PFSK-1 (cell line): Measurements from ENCODE around the gene LYRM2.

ENCODE experiments used
- POLR2AphosphoS5 ChIP-seq: IDR thresholded peaks from 2 replicates; pipeline ENCODE4 v1.6.1; 2012; ENCODE audit warnings: low read depth, mild to moderate bottlenecking, control low read depth, low read length, moderate library complexity
- SIN3A ChIP-seq: IDR thresholded peaks from 2 replicates; pipeline ENCODE4 v1.6.1; 2012; ENCODE audit warnings: mild to moderate bottlenecking, low read length, moderate library complexity, borderline replicate concordance; ENCODE audit not compliant: insufficient read depth
- TF ChIP-seq, protein P1 (sequence below), 2 experiments: IDR thresholded peaks; 2 replicates each; pipeline versions ENCODE4 v1.6.1 to v1.8.0; 2011 to 2012; ENCODE audit warnings: low read depth in 2 of 2, low read length in 2 of 2, control low read depth in 1 of 2, inconsistent platforms in 1 of 2, mild to moderate bottlenecking in 1 of 2, moderate library complexity in 1 of 2; ENCODE audit not compliant: insufficient read depth in 1 of 2

DNA sequence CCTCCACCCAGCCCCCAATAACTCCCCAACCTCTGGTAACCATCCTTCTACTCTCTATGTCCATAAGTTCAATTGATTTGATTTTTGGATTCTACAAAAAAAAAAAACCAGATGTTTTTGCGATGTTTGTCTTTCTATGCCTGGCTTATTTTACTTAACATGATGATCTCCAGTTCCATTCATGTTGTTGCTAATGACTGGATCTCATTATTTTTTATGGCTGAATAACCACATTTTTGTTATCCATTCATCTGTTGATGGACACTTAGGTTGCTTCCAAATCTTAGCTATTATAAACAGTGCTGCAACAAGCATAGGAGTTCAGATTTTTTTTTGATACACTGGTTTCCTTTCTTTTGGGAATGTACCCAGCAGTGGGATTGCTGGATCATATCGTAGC, 98.8 kb downstream of the LYRM2 start:
- TF ChIP-seq POLR2AphosphoS5 = no peak
- TF ChIP-seq, protein P1, sequence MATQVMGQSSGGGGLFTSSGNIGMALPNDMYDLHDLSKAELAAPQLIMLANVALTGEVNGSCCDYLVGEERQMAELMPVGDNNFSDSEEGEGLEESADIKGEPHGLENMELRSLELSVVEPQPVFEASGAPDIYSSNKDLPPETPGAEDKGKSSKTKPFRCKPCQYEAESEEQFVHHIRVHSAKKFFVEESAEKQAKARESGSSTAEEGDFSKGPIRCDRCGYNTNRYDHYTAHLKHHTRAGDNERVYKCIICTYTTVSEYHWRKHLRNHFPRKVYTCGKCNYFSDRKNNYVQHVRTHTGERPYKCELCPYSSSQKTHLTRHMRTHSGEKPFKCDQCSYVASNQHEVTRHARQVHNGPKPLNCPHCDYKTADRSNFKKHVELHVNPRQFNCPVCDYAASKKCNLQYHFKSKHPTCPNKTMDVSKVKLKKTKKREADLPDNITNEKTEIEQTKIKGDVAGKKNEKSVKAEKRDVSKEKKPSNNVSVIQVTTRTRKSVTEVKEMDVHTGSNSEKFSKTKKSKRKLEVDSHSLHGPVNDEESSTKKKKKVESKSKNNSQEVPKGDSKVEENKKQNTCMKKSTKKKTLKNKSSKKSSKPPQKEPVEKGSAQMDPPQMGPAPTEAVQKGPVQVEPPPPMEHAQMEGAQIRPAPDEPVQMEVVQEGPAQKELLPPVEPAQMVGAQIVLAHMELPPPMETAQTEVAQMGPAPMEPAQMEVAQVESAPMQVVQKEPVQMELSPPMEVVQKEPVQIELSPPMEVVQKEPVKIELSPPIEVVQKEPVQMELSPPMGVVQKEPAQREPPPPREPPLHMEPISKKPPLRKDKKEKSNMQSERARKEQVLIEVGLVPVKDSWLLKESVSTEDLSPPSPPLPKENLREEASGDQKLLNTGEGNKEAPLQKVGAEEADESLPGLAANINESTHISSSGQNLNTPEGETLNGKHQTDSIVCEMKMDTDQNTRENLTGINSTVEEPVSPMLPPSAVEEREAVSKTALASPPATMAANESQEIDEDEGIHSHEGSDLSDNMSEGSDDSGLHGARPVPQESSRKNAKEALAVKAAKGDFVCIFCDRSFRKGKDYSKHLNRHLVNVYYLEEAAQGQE (IDR thresholded peaks at IDR 0.05; ENCODE audit: insufficient read depth in 1 of 2, low read depth in 2 of 2, low read length in 2 of 2) = no peak
- TF ChIP-seq SIN3A = no peak
